Caco-2 (cell line): ENCODE results near the gene SF3A2. TPM values are rescaled to one million over a fixed set of nuclear protein-coding genes. Genes with fewer than 3 reads are reported as not detected.

Experiments
- BruUV-seq: library from RNA; stranded (reverse); fragments of 400-500 nt; replicated peaks from 2 replicates; lab custom pipeline; 2021; lab: Mats Ljungman, UMichigan
- CTCF ChIA-PET: fragments of 300-600 bp; sonication (Branson Sonifier 250); formaldehyde crosslinking; loops from one replicate; lab custom pipeline; 2022; ENCODE audit warnings: antibody characterized with exemption; lab: Charles Lee
- POLR2A ChIA-PET: fragments of 300-600 bp; sonication (Branson Sonifier 250); formaldehyde crosslinking; loops from one replicate; lab custom pipeline; 2022; ENCODE audit warnings: antibody characterized with exemption; lab: Charles Lee
- DNase-seq, 2 experiments: peaks; one replicate each; pipeline versions ENCODE4 v3.0.0 to v3.0.0-alpha.2; 2020 to 2022
- H3K27me3 ChIP-seq: replicated peaks from 2 replicates; pipeline ENCODE4 v1.6.0; 2011; ENCODE audit warnings: low read length; ENCODE audit not compliant: control insufficient read depth, insufficient read depth
- H3K36me3 ChIP-seq: 2 replicates; pipeline ENCODE4 v1.5.1; 2011; ENCODE audit warnings: low read length; ENCODE audit not compliant: control insufficient read depth, insufficient read depth
- H3K4me1 ChIP-seq: fragments of 250-450 bp; sonication (Bioruptor Pico); 2 replicates; pipeline ENCODE4 v1.5.1; 2020; ENCODE audit warnings: mild to moderate bottlenecking
- H3K4me3 ChIP-seq: 2 replicates; pipeline ENCODE4 v1.5.1; 2011; ENCODE audit warnings: low read depth, mild to moderate bottlenecking, control low read depth, low read length
- H3K9me3 ChIP-seq: fragments of 250-450 bp; sonication (Bioruptor Pico); 2 replicates; pipeline ENCODE4 v1.5.1; 2020; ENCODE audit warnings: mild to moderate bottlenecking, moderate library complexity
- H3K27ac Mint-ChIP-seq: one replicate; pipeline ENCODE4 v1.8.0; 2022; ENCODE audit warnings: mixed read lengths; ENCODE audit not compliant: unreplicated experiment
- H3K27me3 Mint-ChIP-seq: one replicate; pipeline ENCODE4 v1.8.0; 2022; ENCODE audit warnings: mixed read lengths; ENCODE audit not compliant: insufficient read depth, unreplicated experiment
- H3K36me3 Mint-ChIP-seq: one replicate; pipeline ENCODE4 v1.8.0; 2022; ENCODE audit warnings: mild to moderate bottlenecking, mixed read lengths; ENCODE audit not compliant: insufficient read depth, unreplicated experiment
- H3K4me1 Mint-ChIP-seq: one replicate; pipeline ENCODE4 v1.8.0; 2022; ENCODE audit warnings: low read depth, mixed read lengths; ENCODE audit not compliant: unreplicated experiment
- H3K4me3 Mint-ChIP-seq: one replicate; pipeline ENCODE4 v1.8.0; 2022; ENCODE audit warnings: mild to moderate bottlenecking, moderate library complexity, mixed read lengths; ENCODE audit not compliant: unreplicated experiment
- H3K9me3 Mint-ChIP-seq: one replicate; pipeline ENCODE4 v1.8.0; 2022; ENCODE audit warnings: mixed read lengths; ENCODE audit not compliant: unreplicated experiment
- intact Hi-C: fragments of 100-400 bp; cut with micrococcal nuclease; formaldehyde crosslinking; loops from one replicate; pipeline ENCODE4 v1.10.0; 2022; ENCODE audit not compliant: unreplicated experiment
- total RNA-seq: library from RNA; stranded (reverse); gene quantifications from 2 replicates; pipeline ENCODE4 v1.2.3, GENCODE V29; 2022
- TF ChIP-seq, protein P1 (sequence below), 2 experiments: fragments of 200-600 bp in 1 of 2; IDR thresholded peaks; 1 replicate in 1 of 2; 2 replicates in 1 of 2; pipeline versions ENCODE4 v1.5.1 to v1.8.0; 2011 to 2022; ENCODE audit warnings: antibody characterized with exemption in 1 of 2, control low read depth in 1 of 2, inconsistent platforms in 1 of 2, low read depth in 1 of 2, low read length in 1 of 2, mild to moderate bottlenecking in 1 of 2, moderate library complexity in 1 of 2; ENCODE audit not compliant: insufficient read depth in 1 of 2, severe bottlenecking in 1 of 2, unreplicated experiment in 1 of 2

SF3A2 gene
- total RNA-seq, 1 experiment from 2014 or later, result 129 TPM

DNA sequence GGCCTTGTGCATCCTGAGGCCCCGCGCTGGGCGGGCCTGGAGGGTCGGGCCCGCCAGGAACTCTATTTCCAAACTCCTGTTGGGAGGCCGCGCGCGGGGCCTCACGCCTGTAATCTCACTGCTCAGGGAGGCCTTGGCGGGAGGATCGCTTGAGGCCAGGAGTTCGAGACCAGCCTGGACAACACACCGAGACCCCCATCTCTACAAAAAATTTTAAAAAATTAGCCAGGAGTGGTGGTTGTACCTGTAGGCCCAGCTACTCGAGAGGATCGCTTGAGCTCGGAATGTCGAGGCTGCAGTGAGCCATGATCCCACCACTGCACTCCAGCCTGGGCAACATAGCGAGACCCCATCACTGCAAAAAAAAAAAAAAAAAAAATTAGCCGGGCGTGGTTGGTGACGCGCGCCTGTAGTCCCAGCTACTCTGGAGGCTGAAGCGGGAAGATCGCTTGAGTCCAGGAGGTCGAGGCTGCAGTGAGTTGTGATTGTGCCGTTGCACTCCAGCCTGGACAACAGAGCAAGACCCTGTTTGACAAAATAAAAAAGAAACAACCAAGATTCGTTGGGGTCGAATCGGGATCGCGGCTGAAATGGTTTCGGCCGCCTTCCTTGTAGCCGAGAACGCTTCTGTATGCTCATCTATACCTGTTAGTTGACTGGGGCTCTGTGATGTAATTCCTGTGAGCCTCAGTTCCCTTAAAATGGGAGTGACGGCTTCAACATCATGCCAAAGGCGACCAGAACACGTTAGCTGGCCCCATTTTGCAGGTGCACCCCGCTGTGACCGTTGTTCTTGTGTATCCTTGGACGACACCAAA lies 636 bp downstream of the SF3A2 start:
- Histone ChIP-seq H3K27me3 (no peaks in the 10 kb centered on the region), H3K4me1 (peaks cover 34% of the 10 kb centered on the region), H3K4me3 (peak overlapping the region; percentile 65), H3K36me3 (no peaks in the 10 kb centered on the region), H3K9me3 (no peaks in the 10 kb centered on the region)
- CTCF ChIA-PET, result interaction anchor here (0.6 kb wide), 1 partner anchor 216 kb away, joined by 3 read pairs; no protein-coding TSS in a partner anchor
- Mint-ChIP-seq H3K36me3 (peaks cover 82% of the 10 kb centered on the region), H3K9me3 (no peaks in the 10 kb centered on the region), H3K4me1 (peaks cover 19% of the 10 kb centered on the region), H3K27me3 (no peaks in the 10 kb centered on the region), H3K4me3 (peak overlapping the region; percentile 84), H3K27ac (peak overlapping the region; percentile 94)
- DNase-seq, result no peak
- POLR2A ChIA-PET, result interaction anchor here (1.0 kb wide), 1 partner anchor 68 kb away, joined by 7 read pairs; no protein-coding TSS in a partner anchor
- TF ChIP-seq, protein P1, sequence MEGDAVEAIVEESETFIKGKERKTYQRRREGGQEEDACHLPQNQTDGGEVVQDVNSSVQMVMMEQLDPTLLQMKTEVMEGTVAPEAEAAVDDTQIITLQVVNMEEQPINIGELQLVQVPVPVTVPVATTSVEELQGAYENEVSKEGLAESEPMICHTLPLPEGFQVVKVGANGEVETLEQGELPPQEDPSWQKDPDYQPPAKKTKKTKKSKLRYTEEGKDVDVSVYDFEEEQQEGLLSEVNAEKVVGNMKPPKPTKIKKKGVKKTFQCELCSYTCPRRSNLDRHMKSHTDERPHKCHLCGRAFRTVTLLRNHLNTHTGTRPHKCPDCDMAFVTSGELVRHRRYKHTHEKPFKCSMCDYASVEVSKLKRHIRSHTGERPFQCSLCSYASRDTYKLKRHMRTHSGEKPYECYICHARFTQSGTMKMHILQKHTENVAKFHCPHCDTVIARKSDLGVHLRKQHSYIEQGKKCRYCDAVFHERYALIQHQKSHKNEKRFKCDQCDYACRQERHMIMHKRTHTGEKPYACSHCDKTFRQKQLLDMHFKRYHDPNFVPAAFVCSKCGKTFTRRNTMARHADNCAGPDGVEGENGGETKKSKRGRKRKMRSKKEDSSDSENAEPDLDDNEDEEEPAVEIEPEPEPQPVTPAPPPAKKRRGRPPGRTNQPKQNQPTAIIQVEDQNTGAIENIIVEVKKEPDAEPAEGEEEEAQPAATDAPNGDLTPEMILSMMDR (IDR thresholded peaks at IDR 0.05; ENCODE audit: insufficient read depth in 1 of 2, low read depth in 1 of 2, low read length in 1 of 2, severe bottlenecking in 1 of 2, unreplicated experiment in 1 of 2), result no peak
- intact Hi-C loops, result loop anchor here (2.0 to 5.0 kb wide), 3 partner anchors 32 to 80 kb away; no protein-coding TSS in a partner anchor
- BruUV-seq, result TSS peak; percentile 43

DNA sequence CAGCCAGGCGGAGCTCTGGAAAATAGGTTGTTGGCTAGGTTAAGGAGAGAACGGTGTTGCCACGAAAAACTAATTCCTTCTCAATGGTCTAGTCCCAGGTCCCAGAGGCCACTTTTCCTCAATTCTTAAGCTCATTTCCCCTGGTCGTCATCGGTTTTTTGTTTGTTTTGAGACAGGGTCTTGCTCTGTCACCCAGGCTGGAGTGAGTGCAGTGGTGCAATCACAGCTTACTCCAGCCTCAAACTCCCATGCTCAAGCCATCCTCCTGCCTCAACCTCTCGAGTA lies 1.2 kb downstream of the SF3A2 start:
- no peak for DNase-seq

DNA sequence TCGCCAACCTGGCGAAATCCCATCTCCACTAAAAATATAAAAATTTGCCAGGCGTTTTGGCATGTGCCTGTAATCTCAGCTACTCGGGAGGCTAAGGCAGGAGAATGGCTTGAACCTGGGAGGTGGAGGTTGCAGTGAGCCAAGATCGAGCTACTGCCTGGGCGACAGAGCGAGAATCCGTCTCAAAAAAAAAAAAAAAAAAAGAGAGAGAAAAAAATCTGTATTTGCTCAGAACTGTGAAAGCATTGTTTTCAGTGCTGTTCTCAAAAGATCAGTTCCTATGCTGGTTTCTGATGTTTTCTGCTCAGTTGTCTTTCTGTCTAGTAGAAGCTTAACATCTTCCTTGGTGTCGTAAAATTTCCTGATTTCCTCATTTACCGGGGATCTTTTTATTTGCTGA lies 2.5 kb downstream of the SF3A2 start:
- Histone ChIP-seq H3K4me1 (peaks cover 37% of the 10 kb centered on the region), H3K27me3 (no peaks in the 10 kb centered on the region), H3K4me3 (no peak overlapping the region), H3K9me3 (no peaks in the 10 kb centered on the region), H3K36me3 (peaks cover under 1% of the 10 kb centered on the region; the same call in 1 of the 2 replicates)
- Mint-ChIP-seq H3K27me3 (no peaks in the 10 kb centered on the region), H3K9me3 (no peaks in the 10 kb centered on the region), H3K36me3 (peaks cover 80% of the 10 kb centered on the region), H3K27ac (peak overlapping the region; percentile 79), H3K4me1 (peaks cover 23% of the 10 kb centered on the region), H3K4me3 (peak overlapping the region; percentile 51)
- BruUV-seq, result no TSS peak
- DNase-seq, result no peak
- TF ChIP-seq, protein P1 (IDR thresholded peaks at IDR 0.05; ENCODE audit: insufficient read depth in 1 of 2, low read depth in 1 of 2, low read length in 1 of 2, severe bottlenecking in 1 of 2, unreplicated experiment in 1 of 2), result no peak
- intact Hi-C loops, result loop anchor here (5.0 kb wide), 1 partner anchor 78 kb away; no protein-coding TSS in a partner anchor
- POLR2A ChIA-PET, result interaction anchor here (0.6 kb wide), 1 partner anchor 153 kb away, joined by 4 read pairs; no protein-coding TSS in a partner anchor
- CTCF ChIA-PET, result interaction anchor here (1.0 kb wide), 1 partner anchor 24 kb away, joined by 8 read pairs; no protein-coding TSS in a partner anchor

More for the DNA sequence above, 1.2 kb downstream of the SF3A2 start:
- Mint-ChIP-seq H3K27me3 (no peaks in the 10 kb centered on the region), H3K27ac (peak overlapping the region; percentile 94), H3K4me1 (peaks cover 23% of the 10 kb centered on the region), H3K4me3 (peak overlapping the region; percentile 84), H3K36me3 (peaks cover 82% of the 10 kb centered on the region), H3K9me3 (no peaks in the 10 kb centered on the region)
- no TSS peak for BruUV-seq
- Histone ChIP-seq H3K36me3 (no peaks in the 10 kb centered on the region), H3K27me3 (no peaks in the 10 kb centered on the region), H3K4me3 (peak overlapping the region; percentile 65), H3K4me1 (peaks cover 37% of the 10 kb centered on the region), H3K9me3 (no peaks in the 10 kb centered on the region)
- TF ChIP-seq, protein P1 (IDR thresholded peaks at IDR 0.05; ENCODE audit: insufficient read depth in 1 of 2, low read depth in 1 of 2, low read length in 1 of 2, severe bottlenecking in 1 of 2, unreplicated experiment in 1 of 2), result no peak
- POLR2A ChIA-PET, result interaction anchor here (1.0 kb wide), 1 partner anchor 69 kb away, joined by 7 read pairs; no protein-coding TSS in a partner anchor
- CTCF ChIA-PET, result no interaction called here
- intact Hi-C loops, result loop anchor here (2.0 to 5.0 kb wide), 3 partner anchors 31 to 81 kb away; no protein-coding TSS in a partner anchor
